22Rv1 (cell line): ENCODE data around the gene MORN5.

Source experiments
- CTCF ChIP-seq: fragments of 450-650 bp; IDR thresholded peaks from 2 replicates; pipeline ENCODE4 v1.5.1; 2017; ENCODE audit warnings: mild to moderate bottlenecking
- ZFX ChIP-seq: fragments of 450-650 bp; IDR thresholded peaks from 2 replicates; pipeline ENCODE4 v1.6.1; 2017; ENCODE audit warnings: antibody characterized with exemption, borderline replicate concordance

DNA sequence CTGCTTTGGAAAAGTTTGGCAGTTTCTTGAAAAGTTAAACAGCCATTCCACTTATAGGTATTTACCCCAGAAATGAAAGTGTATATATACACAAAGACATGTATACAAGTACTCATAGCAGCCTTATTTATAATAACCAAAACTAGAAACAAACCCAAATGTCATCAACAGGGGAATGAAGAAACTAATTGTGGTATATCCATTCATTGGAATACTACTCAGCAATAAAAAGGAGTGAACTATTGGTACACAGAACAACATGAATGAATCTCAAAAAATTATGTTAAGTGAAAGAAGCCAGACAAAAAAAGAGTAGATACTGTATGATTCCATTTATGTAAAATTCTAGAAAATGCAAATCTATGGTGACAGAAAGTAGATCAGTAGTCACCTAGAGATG, 2.7 kb downstream of the MORN5 start:
- TF ChIP-seq CTCF = no peak
- TF ChIP-seq ZFX = no peak
